H1 (cell line): Measurements from ENCODE around the gene ERGIC3. TPM values are rescaled to one million over a fixed set of nuclear protein-coding genes. Genes with fewer than 3 reads are reported as not detected.

Experiments
- CTCF ChIA-PET: fragments of 300-600 bp; sonication (Branson Sonifier 250); formaldehyde crosslinking; loops from one replicate; lab custom pipeline; 2021; ENCODE audit not compliant: partially characterized antibody; lab: Charles Lee
- POLR2A ChIA-PET: fragments of 300-600 bp; sonication (Branson Sonifier 250); formaldehyde crosslinking; loops from one replicate; lab custom pipeline; 2021; ENCODE audit warnings: inconsistent platforms; ENCODE audit not compliant: partially characterized antibody; lab: Charles Lee
- DNase-seq, 2 experiments: peaks; one replicate each; pipeline versions ENCODE4 v3.0.0 to v3.0.0-alpha.2; 2010 to 2022; ENCODE audit warnings: low spot score in 2 of 2, low read depth in 1 of 2, mixed read lengths in 1 of 2
- FAIRE-seq: peaks from 2 replicates; lab custom pipeline; 2011; peaks lifted over from hg19 to GRCh38; lab: Jason Lieb, UNC
- H2AFZ ChIP-seq: 2 replicates; pipeline ENCODE4 v1.8.1; 2012; ENCODE audit warnings: low read length, inconsistent platforms
- H2AK5ac ChIP-seq: 2 replicates; pipeline ENCODE4 v1.6.1; 2013; ENCODE audit warnings: low read depth, low read length
- H2BK120ac ChIP-seq: replicated peaks from 2 replicates; pipeline ENCODE3; 2013; ENCODE audit warnings: low read depth, low read length, inconsistent platforms
- H2BK12ac ChIP-seq: 2 replicates; pipeline ENCODE4 v1.6.1; 2013; ENCODE audit warnings: low read depth, low read length
- H2BK15ac ChIP-seq: 2 replicates; pipeline ENCODE4 v1.6.1; 2013; ENCODE audit warnings: low read length
- H2BK20ac ChIP-seq: 2 replicates; pipeline ENCODE4 v1.6.1; 2013; ENCODE audit warnings: low read length
- H2BK5ac ChIP-seq: 2 replicates; pipeline ENCODE4 v1.6.1; 2013; ENCODE audit warnings: low read depth, low read length
- H3K14ac ChIP-seq: 2 replicates; pipeline ENCODE4 v1.6.1; 2013; ENCODE audit warnings: inconsistent platforms; ENCODE audit not compliant: insufficient read length
- H3K18ac ChIP-seq: 2 replicates; pipeline ENCODE4 v1.6.1; 2013; ENCODE audit warnings: low read length; ENCODE audit errors: extremely low read depth
- H3K23ac ChIP-seq: 2 replicates; pipeline ENCODE4 v1.6.1; 2013; ENCODE audit warnings: inconsistent platforms; ENCODE audit not compliant: insufficient read length
- H3K23me2 ChIP-seq: 2 replicates; pipeline ENCODE4 v1.6.1; 2013; ENCODE audit warnings: low read depth, low read length
- H3K27ac ChIP-seq: 2 replicates; pipeline ENCODE4 v1.6.1; 2011; ENCODE audit warnings: low read depth, low read length, inconsistent platforms
- H3K27me3 ChIP-seq, 4 experiments: replicated peaks in 1 of 4; 1 replicate in 1 of 4; 2 replicates in 3 of 4; pipeline versions ENCODE4 v1.6.1 to v1.8.1; 2011 to 2013; ENCODE audit warnings: low read length in 3 of 4, mild to moderate bottlenecking in 3 of 4, inconsistent platforms in 2 of 4, mixed read lengths in 2 of 4, moderate library complexity in 1 of 4; ENCODE audit not compliant: control insufficient read depth in 3 of 4, insufficient read depth in 3 of 4; ENCODE audit errors: extremely low read depth in 1 of 4
- H3K36me3 ChIP-seq, 4 experiments: 2 replicates each; pipeline versions ENCODE4 v1.6.1 to v1.8.1; 2011 to 2013; ENCODE audit warnings: mild to moderate bottlenecking in 4 of 4, low read length in 3 of 4, moderate library complexity in 2 of 4, control low read depth in 1 of 4, inconsistent platforms in 1 of 4; ENCODE audit not compliant: insufficient read depth in 4 of 4, control insufficient read depth in 2 of 4
- H3K4ac ChIP-seq: replicated peaks from 2 replicates; pipeline ENCODE3; 2013; ENCODE audit warnings: low read length, low read depth, mixed read lengths, inconsistent platforms; ENCODE audit not compliant: insufficient read length
- H3K4me1 ChIP-seq, 4 experiments: replicated peaks in 1 of 4; 1 replicate in 1 of 4; 2 replicates in 3 of 4; pipeline versions ENCODE4 v1.6.1 to v1.8.1; 2011 to 2013; ENCODE audit warnings: low read length in 3 of 4, inconsistent platforms in 2 of 4, mixed read lengths in 1 of 4; ENCODE audit not compliant: insufficient read depth in 4 of 4, control insufficient read depth in 3 of 4
- H3K4me2 ChIP-seq, 2 experiments: 2 replicates each; pipeline versions ENCODE4 v1.6.1 to v1.8.1; 2011 to 2013; ENCODE audit warnings: low read depth in 2 of 2, low read length in 2 of 2, control low read depth in 1 of 2, inconsistent platforms in 1 of 2, mild to moderate bottlenecking in 1 of 2; ENCODE audit not compliant: insufficient read depth in 1 of 2
- H3K4me3 ChIP-seq, 4 experiments: fragments of 200-600, 300-600 bp in 1 of 4; sonication (generic), shearing (Covaris generic), sonication (Bioruptor Twin) in 1 of 4; 2 replicates each; pipeline versions ENCODE4 v1.5.1 to v1.8.1; 2011 to 2016; ENCODE audit warnings: low read length in 4 of 4, low read depth in 3 of 4, control low read depth in 2 of 4, inconsistent platforms in 2 of 4, mild to moderate bottlenecking in 2 of 4, mixed read lengths in 1 of 4, moderate library complexity in 1 of 4; ENCODE audit not compliant: insufficient read depth in 2 of 4; ENCODE audit errors: extremely low read depth in 1 of 4
- H3K56ac ChIP-seq: replicated peaks from 2 replicates; pipeline ENCODE3; 2013; ENCODE audit warnings: low read depth, mild to moderate bottlenecking, mixed read lengths, low read length, inconsistent platforms; ENCODE audit not compliant: insufficient read length
- H3K79me1 ChIP-seq: 2 replicates; pipeline ENCODE4 v1.6.1; 2013; ENCODE audit warnings: low read depth, low read length, control low read depth
- H3K79me2 ChIP-seq, 2 experiments: 2 replicates each; pipeline versions ENCODE4 v1.6.1 to v1.8.1; 2012 to 2013; ENCODE audit warnings: low read length in 2 of 2, mild to moderate bottlenecking in 2 of 2, inconsistent platforms in 1 of 2; ENCODE audit not compliant: insufficient read depth in 2 of 2, control insufficient read depth in 1 of 2
- H3K9ac ChIP-seq, 4 experiments: replicated peaks in 1 of 4; 1 replicate in 1 of 4; 2 replicates in 3 of 4; pipeline versions ENCODE4 v1.6.1 to v1.8.1; 2011 to 2013; ENCODE audit warnings: low read depth in 3 of 4, low read length in 3 of 4, control low read depth in 2 of 4, mild to moderate bottlenecking in 2 of 4, moderate library complexity in 2 of 4, inconsistent platforms in 1 of 4; ENCODE audit errors: extremely low read depth in 1 of 4
- H3K9me3 ChIP-seq, 2 experiments: 2 replicates each; pipeline versions ENCODE4 v1.6.1 to v1.8.1; 2012 to 2013; ENCODE audit warnings: mild to moderate bottlenecking in 2 of 2, moderate library complexity in 2 of 2, control low read depth in 1 of 2, inconsistent platforms in 1 of 2, low read depth in 1 of 2, low read length in 1 of 2, mixed read lengths in 1 of 2; ENCODE audit not compliant: insufficient read depth in 2 of 2
- H4K20me1 ChIP-seq, 2 experiments: replicated peaks in 1 of 2; 2 replicates each; pipeline versions ENCODE3 to v1.8.1; 2011 to 2013; ENCODE audit warnings: inconsistent platforms in 2 of 2, low read length in 2 of 2, mild to moderate bottlenecking in 1 of 2; ENCODE audit not compliant: insufficient read depth in 2 of 2, control insufficient read depth in 1 of 2
- H4K5ac ChIP-seq: 2 replicates; pipeline ENCODE4 v1.6.1; 2013; ENCODE audit warnings: low read length, low read depth, mixed read lengths, inconsistent platforms; ENCODE audit not compliant: insufficient read length
- H4K8ac ChIP-seq: 2 replicates; pipeline ENCODE4 v1.8.0; 2013; ENCODE audit warnings: mild to moderate bottlenecking, moderate library complexity, low read length, inconsistent platforms; ENCODE audit not compliant: insufficient read depth; ENCODE audit errors: extremely low read depth
- H4K91ac ChIP-seq: replicated peaks from 2 replicates; pipeline ENCODE3; 2013; ENCODE audit warnings: low read length, mixed read lengths, inconsistent platforms; ENCODE audit not compliant: insufficient read length
- BACH1 ChIP-seq: IDR thresholded peaks from 2 replicates; pipeline ENCODE4 v1.6.1; 2012; ENCODE audit warnings: low read length, improper control_type of control experiment
- GABPA ChIP-seq: IDR thresholded peaks from 2 replicates; pipeline ENCODE4 v1.6.1; 2011; ENCODE audit warnings: mild to moderate bottlenecking, low read length, moderate library complexity, borderline replicate concordance; ENCODE audit not compliant: insufficient read depth
- KDM5A ChIP-seq: fragments of 200-600 bp; IDR thresholded peaks from 2 replicates; pipeline ENCODE4 v1.7.1; 2012; ENCODE audit warnings: mild to moderate bottlenecking, low read length, inconsistent platforms, mixed read lengths
- RAD21 ChIP-seq, 2 experiments: IDR thresholded peaks in 1 of 2; conservative IDR thresholded peaks in 1 of 2; 2 replicates each; pipeline ENCODE4 v1.6.1; 2011; ENCODE audit warnings: low read depth in 2 of 2, low read length in 2 of 2, improper control_type of control experiment in 1 of 2, inconsistent platforms in 1 of 2, mild to moderate bottlenecking in 1 of 2, moderate library complexity in 1 of 2
- WGBS, 2 experiments: shearing (Covaris generic) in 1 of 2; methylation state at CpG; one replicate each; pipeline versions ENCODE4 v1.1.6 to v1.1.7; 2013 to 2015; ENCODE audit warnings: low lambda C conversion rate in 2 of 2, mixed read lengths in 2 of 2, inconsistent platforms in 1 of 2, low coverage in 1 of 2, missing lambda C conversion rate in 1 of 2; ENCODE audit not compliant: insufficient replicate concordance in 2 of 2, insufficient coverage in 1 of 2, insufficient read length in 1 of 2; ENCODE audit errors: extremely low coverage in 1 of 2, missing lambda C conversion rate in 1 of 2; 5-methylcytosine and 5-hydroxymethylcytosine counted together
- polyA plus RNA-seq, 7 experiments: library from polyadenylated mRNA; depleted of rRNA in 3 of 7; stranded (reverse) in 5 of 7; unstranded in 2 of 7; fragments of >200 nt in 5 of 7; fragments of 200-250 nt in 2 of 7; gene quantifications; 1 replicate in 5 of 7; 2 replicates in 1 of 7; 4 replicates in 1 of 7; pipeline versions ENCODE4 v1.2.1 to v1.2.3, GENCODE V29; 2011 to 2013; ENCODE audit warnings: missing spikeins in 2 of 7, mixed read lengths in 2 of 7
- total RNA-seq: library from RNA; stranded (reverse); fragmentation: NEBNext Ultra II Directional; extraction: Animal tissue kit (Norgen Biotek cat#: 25700); gene quantifications from 2 replicates; pipeline ENCODE4 v1.2.1, GENCODE V29; 2021
- TF ChIP-seq, protein P1 (sequence below), 3 experiments: IDR thresholded peaks; 1 replicate in 2 of 3; 2 replicates in 1 of 3; pipeline versions ENCODE4 v1.5.1 to v1.6.1; 2011; ENCODE audit warnings: low read length in 3 of 3, mild to moderate bottlenecking in 3 of 3, inconsistent platforms in 2 of 3, low read depth in 1 of 3, moderate library complexity in 1 of 3; ENCODE audit not compliant: insufficient read depth in 1 of 3; ENCODE audit errors: control extremely low read depth in 1 of 3

ERGIC3 gene
- total and polyA plus RNA-seq, 2 of the 8 experiments (the other 6 are each of a cell fraction or from before 2014, with no cell fraction given) = 178 to 341 TPM

DNA sequence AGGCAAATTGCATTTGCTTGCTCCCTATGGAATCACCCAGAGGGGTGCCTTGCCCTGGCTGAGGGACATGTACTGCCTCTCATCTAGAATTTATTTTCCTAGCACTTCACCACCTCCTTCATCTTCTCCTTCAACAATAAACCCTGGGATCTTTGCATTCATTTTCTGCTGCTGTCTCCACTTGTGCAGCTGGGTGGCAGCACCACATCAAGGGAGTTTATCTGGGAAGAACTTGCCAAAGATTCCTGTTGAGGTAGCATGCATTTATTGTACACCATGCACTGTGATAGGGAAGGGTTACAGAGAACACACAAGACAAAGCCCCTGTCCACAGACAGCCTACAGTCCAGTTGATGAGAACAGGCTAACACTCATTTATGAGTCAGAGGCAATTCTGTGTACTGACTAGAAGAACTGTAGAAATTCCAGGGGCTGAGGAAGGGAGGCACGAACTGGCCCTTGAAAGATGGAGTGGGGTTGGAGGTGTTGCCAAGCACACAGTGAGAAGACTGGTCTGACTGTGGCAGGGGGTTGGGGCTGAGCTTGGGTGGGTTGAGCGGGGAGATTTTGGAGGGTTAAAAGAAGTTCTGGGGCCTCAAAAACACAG lies 30.0 kb upstream of the ERGIC3 start:
- H2BK15ac ChIP-seq = no peak overlapping the region
- H3K4ac ChIP-seq = no peak overlapping the region
- no peak overlapping the region for H3K56ac ChIP-seq
- DNase-seq (no peak), FAIRE-seq (no peak)
- no peak overlapping the region for H4K91ac ChIP-seq
- H3K9ac ChIP-seq = no peak overlapping the region
- H3K4me3 ChIP-seq = no peak overlapping the region
- H3K27ac ChIP-seq = no peak overlapping the region
- ChIA-PET POLR2A (interaction anchor here (0.7 to 1.3 kb wide), 3 partner anchors 28 to 33 kb away, joined by 3 read pairs; no protein-coding TSS in a partner anchor), CTCF (interaction anchor here (0.6 to 4.8 kb wide), 23 partner anchors 8 to 192 kb away, joined by 3 to 25 read pairs (median 4); no protein-coding TSS in a partner anchor)
- no peak overlapping the region for H2AFZ ChIP-seq
- peaks cover 14 to 29% (median 24%) of the 10 kb centered on the region in 4 experiments for H3K36me3 ChIP-seq
- no peaks in the 10 kb centered on the region for H3K27me3 ChIP-seq
- H2BK12ac ChIP-seq = no peak overlapping the region
- 82% methylated on average over 2 of the region's 2 CpGs; no CpG with 5 or more reads in 1 of the 2 experiments for WGBS, 2 experiments
- H3K79me2 ChIP-seq = no peaks in the 10 kb centered on the region
- H2BK5ac ChIP-seq = no peak overlapping the region
- H3K23ac ChIP-seq = no peak overlapping the region
- H3K4me2 ChIP-seq = no peak overlapping the region
- no peak overlapping the region for H4K8ac ChIP-seq
- no peaks in the 10 kb centered on the region for H3K79me1 ChIP-seq
- no peak overlapping the region for H3K18ac ChIP-seq
- no peak for TF ChIP-seq BACH1
- peak; percentile 78 to 82 for TF ChIP-seq RAD21 (IDR thresholded peaks at IDR 0.05 in 1 of 2, conservative IDR thresholded peaks at IDR 0.05 in 1 of 2; ENCODE audit: low read depth in 2 of 2, low read length in 2 of 2)
- TF ChIP-seq KDM5A = no peak
- TF ChIP-seq, protein P1, sequence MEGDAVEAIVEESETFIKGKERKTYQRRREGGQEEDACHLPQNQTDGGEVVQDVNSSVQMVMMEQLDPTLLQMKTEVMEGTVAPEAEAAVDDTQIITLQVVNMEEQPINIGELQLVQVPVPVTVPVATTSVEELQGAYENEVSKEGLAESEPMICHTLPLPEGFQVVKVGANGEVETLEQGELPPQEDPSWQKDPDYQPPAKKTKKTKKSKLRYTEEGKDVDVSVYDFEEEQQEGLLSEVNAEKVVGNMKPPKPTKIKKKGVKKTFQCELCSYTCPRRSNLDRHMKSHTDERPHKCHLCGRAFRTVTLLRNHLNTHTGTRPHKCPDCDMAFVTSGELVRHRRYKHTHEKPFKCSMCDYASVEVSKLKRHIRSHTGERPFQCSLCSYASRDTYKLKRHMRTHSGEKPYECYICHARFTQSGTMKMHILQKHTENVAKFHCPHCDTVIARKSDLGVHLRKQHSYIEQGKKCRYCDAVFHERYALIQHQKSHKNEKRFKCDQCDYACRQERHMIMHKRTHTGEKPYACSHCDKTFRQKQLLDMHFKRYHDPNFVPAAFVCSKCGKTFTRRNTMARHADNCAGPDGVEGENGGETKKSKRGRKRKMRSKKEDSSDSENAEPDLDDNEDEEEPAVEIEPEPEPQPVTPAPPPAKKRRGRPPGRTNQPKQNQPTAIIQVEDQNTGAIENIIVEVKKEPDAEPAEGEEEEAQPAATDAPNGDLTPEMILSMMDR (IDR thresholded peaks at IDR 0.05; ENCODE audit: control extremely low read depth in 1 of 3, insufficient read depth in 1 of 3, low read depth in 1 of 3, low read length in 3 of 3) = peak in 2 of 3 experiments; percentile 55 to 71; a peak in 2 of 4 replicates
- TF ChIP-seq GABPA = no peak
- H3K4me1 ChIP-seq = no peaks in the 10 kb centered on the region
- no peak overlapping the region for H2AK5ac ChIP-seq
- no peaks in the 10 kb centered on the region for H3K23me2 ChIP-seq
- H4K5ac ChIP-seq = no peak overlapping the region
- no peaks in the 10 kb centered on the region for H3K9me3 ChIP-seq
- H3K14ac ChIP-seq = no peak overlapping the region
- peaks cover 0 to 2% of the 10 kb centered on the region in 2 experiments for H4K20me1 ChIP-seq
- H2BK20ac ChIP-seq = no peak overlapping the region
- H2BK120ac ChIP-seq = no peak overlapping the region
